ENCODE results near the gene HBS1L. TPM values are rescaled to one million over a fixed set of nuclear protein-coding genes. Genes with fewer than 3 reads are reported as not detected.

HBS1L gene
- total RNA-seq, 3 donors from 2014 or later = 72.8 to 92.3 (median 85.3) TPM

GRCh38 chr6:135087403-135087802, 32.8 kb upstream of the HBS1L start:
- peaks cover 69% of the 10 kb centered on the region for H3K4me1 Mint-ChIP-seq (ENCODE audit: low read depth)
- no peak for DNase-seq
- H3K4me3 Mint-ChIP-seq = peak overlapping the region; percentile 51
- H3K27me3 Mint-ChIP-seq (ENCODE audit: low read depth) = no peaks in the 10 kb centered on the region
- no peaks in the 10 kb centered on the region for H3K36me3 Mint-ChIP-seq (ENCODE audit: insufficient read depth)
- ATAC-seq = no peak
- peaks cover 3% of the 10 kb centered on the region for H3K9me3 Mint-ChIP-seq

GRCh38 chr6:135086414-135086764, 31.8 kb upstream of the HBS1L start:
- H3K9me3 Mint-ChIP-seq = peaks cover 10% of the 10 kb centered on the region
- no peaks in the 10 kb centered on the region for H3K36me3 Mint-ChIP-seq (ENCODE audit: insufficient read depth)
- DNase-seq (no peak), ATAC-seq (peak; percentile 22 to 23)
- peak overlapping the region; percentile 58 for H3K4me3 Mint-ChIP-seq
- H3K4me1 Mint-ChIP-seq (ENCODE audit: low read depth) = peaks cover 64% of the 10 kb centered on the region
- no peaks in the 10 kb centered on the region for H3K27me3 Mint-ChIP-seq (ENCODE audit: low read depth)

GRCh38 chr6:135085700-135086413, 31.2 kb upstream of the HBS1L start:
- DNase-seq (no peak), ATAC-seq (peak; percentile 9)
- Mint-ChIP-seq H3K27me3 (ENCODE audit: low read depth) (no peaks in the 10 kb centered on the region), H3K4me1 (ENCODE audit: low read depth) (peaks cover 60% of the 10 kb centered on the region), H3K4me3 (peak overlapping the region; percentile 58), H3K36me3 (ENCODE audit: insufficient read depth) (no peaks in the 10 kb centered on the region), H3K9me3 (peaks cover 13% of the 10 kb centered on the region)

GRCh38 chr6:135084916-135085269, 30.3 kb upstream of the HBS1L start:
- Mint-ChIP-seq H3K27me3 (ENCODE audit: low read depth) (no peaks in the 10 kb centered on the region), H3K4me1 (ENCODE audit: low read depth) (peaks cover 50% of the 10 kb centered on the region), H3K9me3 (peaks cover 13% of the 10 kb centered on the region), H3K36me3 (ENCODE audit: insufficient read depth) (no peaks in the 10 kb centered on the region), H3K4me3 (no peak overlapping the region)
- ATAC-seq (no peak), DNase-seq (no peak)

GRCh38 chr6:135084001-135084915, 29.6 kb upstream of the HBS1L start:
- no peaks in the 10 kb centered on the region for H3K27me3 Mint-ChIP-seq (ENCODE audit: low read depth)
- DNase-seq (no peak), ATAC-seq (no peak)
- H3K4me1 Mint-ChIP-seq (ENCODE audit: low read depth) = peaks cover 44% of the 10 kb centered on the region
- peaks cover 13% of the 10 kb centered on the region for H3K9me3 Mint-ChIP-seq
- H3K36me3 Mint-ChIP-seq (ENCODE audit: insufficient read depth) = no peaks in the 10 kb centered on the region
- H3K4me3 Mint-ChIP-seq = no peak overlapping the region

GRCh38 chr6:135081966-135082365, 27.3 kb upstream of the HBS1L start:
- no peak overlapping the region for H3K4me3 Mint-ChIP-seq
- no peak for ATAC-seq
- H3K27me3 Mint-ChIP-seq (ENCODE audit: low read depth) = no peaks in the 10 kb centered on the region
- no peaks in the 10 kb centered on the region for H3K36me3 Mint-ChIP-seq (ENCODE audit: insufficient read depth)
- DNase-seq = no peak
- peaks cover 21% of the 10 kb centered on the region for H3K4me1 Mint-ChIP-seq (ENCODE audit: low read depth)
- peaks cover 13% of the 10 kb centered on the region for H3K9me3 Mint-ChIP-seq

GRCh38 chr6:135075018-135075417, 20.4 kb upstream of the HBS1L start:
- H3K27me3 Mint-ChIP-seq (ENCODE audit: low read depth) = no peaks in the 10 kb centered on the region
- no peaks in the 10 kb centered on the region for H3K36me3 Mint-ChIP-seq (ENCODE audit: insufficient read depth)
- ATAC-seq (no peak), DNase-seq (no peak)
- peaks cover 11% of the 10 kb centered on the region for H3K4me1 Mint-ChIP-seq (ENCODE audit: low read depth)
- H3K4me3 Mint-ChIP-seq = no peak overlapping the region
- H3K9me3 Mint-ChIP-seq = no peaks in the 10 kb centered on the region

GRCh38 chr6:135073756-135074393, 19.3 kb upstream of the HBS1L start:
- no peak for DNase-seq
- no peaks in the 10 kb centered on the region for H3K9me3 Mint-ChIP-seq
- peaks cover 11% of the 10 kb centered on the region for H3K4me1 Mint-ChIP-seq (ENCODE audit: low read depth)
- ATAC-seq = peak; percentile 66 to 76
- H3K4me3 Mint-ChIP-seq = no peak overlapping the region
- H3K36me3 Mint-ChIP-seq (ENCODE audit: insufficient read depth) = no peaks in the 10 kb centered on the region
- H3K27me3 Mint-ChIP-seq (ENCODE audit: low read depth) = no peaks in the 10 kb centered on the region

GRCh38 chr6:135073217-135073616, 18.6 kb upstream of the HBS1L start:
- ATAC-seq (no peak), DNase-seq (no peak)
- no peaks in the 10 kb centered on the region for H3K9me3 Mint-ChIP-seq

GRCh38 chr6:135072753-135073152, 18.1 kb upstream of the HBS1L start:
- Mint-ChIP-seq H3K4me1 (ENCODE audit: low read depth) (peaks cover 11% of the 10 kb centered on the region), H3K9me3 (no peaks in the 10 kb centered on the region), H3K4me3 (no peak overlapping the region), H3K27me3 (ENCODE audit: low read depth) (no peaks in the 10 kb centered on the region), H3K36me3 (ENCODE audit: insufficient read depth) (no peaks in the 10 kb centered on the region)
- no peak for DNase-seq
- no peak for ATAC-seq

More at GRCh38 chr6:135073217-135073616, 18.6 kb upstream of the HBS1L start:
- H3K4me1 Mint-ChIP-seq (ENCODE audit: low read depth) = peaks cover 11% of the 10 kb centered on the region
- H3K4me3 Mint-ChIP-seq = no peak overlapping the region
- no peaks in the 10 kb centered on the region for H3K36me3 Mint-ChIP-seq (ENCODE audit: insufficient read depth)
- H3K27me3 Mint-ChIP-seq (ENCODE audit: low read depth) = no peaks in the 10 kb centered on the region

GRCh38 chr6:135071541-135071940, 16.9 kb upstream of the HBS1L start:
- Mint-ChIP-seq H3K4me1 (ENCODE audit: low read depth) (peaks cover 18% of the 10 kb centered on the region), H3K27me3 (ENCODE audit: low read depth) (no peaks in the 10 kb centered on the region), H3K36me3 (ENCODE audit: insufficient read depth) (no peaks in the 10 kb centered on the region), H3K4me3 (no peak overlapping the region), H3K9me3 (no peaks in the 10 kb centered on the region)
- DNase-seq = no peak
- ATAC-seq = no peak

GRCh38 chr6:135067911-135068310, 13.3 kb upstream of the HBS1L start:
- Mint-ChIP-seq H3K27me3 (ENCODE audit: low read depth) (no peaks in the 10 kb centered on the region), H3K9me3 (no peaks in the 10 kb centered on the region), H3K4me1 (ENCODE audit: low read depth) (peaks cover 10% of the 10 kb centered on the region), H3K36me3 (ENCODE audit: insufficient read depth) (no peaks in the 10 kb centered on the region), H3K4me3 (no peak overlapping the region)
- ATAC-seq = no peak
- no peak for DNase-seq

GRCh38 chr6:135066806-135067205, 12.2 kb upstream of the HBS1L start:
- no peak for DNase-seq
- Mint-ChIP-seq H3K27me3 (ENCODE audit: low read depth) (no peaks in the 10 kb centered on the region), H3K4me3 (no peak overlapping the region), H3K4me1 (ENCODE audit: low read depth) (peaks cover 8% of the 10 kb centered on the region), H3K36me3 (ENCODE audit: insufficient read depth) (no peaks in the 10 kb centered on the region), H3K9me3 (no peaks in the 10 kb centered on the region)
- no peak for ATAC-seq

- Mint-ChIP-seq H3K36me3 (ENCODE audit: insufficient read depth) (no peaks in the 10 kb centered on the region), H3K27me3 (ENCODE audit: low read depth) (no peaks in the 10 kb centered on the region), H3K4me3 (no peak overlapping the region), H3K4me1 (ENCODE audit: low read depth) (peaks cover 8% of the 10 kb centered on the region), H3K9me3 (no peaks in the 10 kb centered on the region)
- no peak for DNase-seq
- no peak for ATAC-seq
Measured at GRCh38 chr6:135066397-135066796, 11.8 kb upstream of the HBS1L start.

All from activated T-cell treated with anti-CD3 and anti-CD28 coated beads, Interleukin-2, amount 50 U/mL, for 4 hours (primary cell).